CD4-positive, alpha-beta T cell treated with Interleukin-21 for 1 hour (primary cell): Measurements from ENCODE around the gene COLEC12.

Experiments used
- DNase-seq: peaks from one replicate; pipeline ENCODE4 v3.0.0-alpha.2; 2020

COLEC12 gene

GRCh38 chr18:505483-506122 lies 5.1 kb upstream of the COLEC12 start:
- no peak for DNase-seq

- DNase-seq = no peak
Observed at GRCh38 chr18:501406-501714, 859 bp upstream of the COLEC12 start.

- DNase-seq = no peak
Observed at GRCh38 chr18:499776-500631, 497 bp downstream of the COLEC12 start.

DNA sequence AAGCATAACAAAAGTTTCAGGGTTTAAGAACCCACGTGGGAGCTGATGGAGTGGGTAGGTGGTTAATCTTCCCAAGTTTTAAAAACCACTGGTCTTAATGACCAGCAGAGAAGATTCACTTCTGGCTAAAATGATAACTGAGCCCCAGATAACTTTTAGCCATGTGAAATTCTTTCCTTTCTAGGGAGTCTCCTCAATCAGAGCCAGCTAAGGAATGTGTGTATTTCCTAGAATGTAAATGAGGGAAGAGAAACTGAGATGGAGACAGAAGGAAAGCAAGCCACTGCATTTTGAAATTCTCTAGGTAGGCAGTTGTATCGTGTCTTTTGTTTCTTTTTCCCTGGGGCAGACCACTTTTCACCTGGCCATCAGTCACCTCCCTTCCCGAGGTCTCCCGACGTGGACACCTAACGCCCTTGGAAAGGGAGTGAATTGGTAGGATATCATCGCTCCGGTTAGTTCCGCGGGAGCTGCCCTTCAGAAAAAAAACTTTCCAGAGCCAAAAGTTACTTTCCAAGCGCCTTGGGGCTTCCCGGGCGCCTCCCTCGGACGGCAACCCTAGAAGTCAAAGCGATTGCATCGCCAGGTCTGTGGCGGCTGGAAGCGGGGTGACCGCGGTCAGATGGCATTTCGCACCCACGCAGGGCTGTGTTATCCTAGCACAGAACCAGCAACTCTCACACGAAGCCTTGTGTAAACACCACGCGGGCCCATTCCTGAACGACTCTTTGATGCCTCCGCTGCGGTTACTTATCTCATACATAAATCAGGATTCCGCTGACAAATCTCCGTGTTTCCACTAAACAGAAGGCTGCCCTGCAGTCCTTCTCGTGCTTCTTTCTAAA lies 1.3 kb downstream of the COLEC12 start:
- DNase-seq = no peak

GRCh38 chr18:497688-498087 lies 2.8 kb downstream of the COLEC12 start:
- DNase-seq = no peak

DNA sequence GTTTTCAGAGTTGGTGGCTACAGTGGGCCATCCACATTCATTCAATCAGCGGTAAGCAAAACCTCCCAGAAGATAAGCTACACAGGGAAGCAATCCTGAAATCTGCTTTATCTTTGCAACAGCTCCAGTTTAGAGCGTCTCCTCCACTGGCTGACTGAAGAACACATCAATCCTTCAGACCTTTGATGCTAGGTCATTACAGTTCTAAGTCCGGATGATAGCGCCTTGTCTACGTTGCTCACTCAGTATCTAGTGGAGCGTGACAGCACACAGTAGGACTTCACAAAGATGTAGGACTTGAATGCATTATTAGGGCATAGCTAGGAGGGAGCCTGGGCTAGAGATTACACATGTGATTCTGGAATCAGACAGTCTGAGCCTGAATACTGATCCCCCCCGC lies 5.0 kb downstream of the COLEC12 start:
- no peak for DNase-seq

DNA sequence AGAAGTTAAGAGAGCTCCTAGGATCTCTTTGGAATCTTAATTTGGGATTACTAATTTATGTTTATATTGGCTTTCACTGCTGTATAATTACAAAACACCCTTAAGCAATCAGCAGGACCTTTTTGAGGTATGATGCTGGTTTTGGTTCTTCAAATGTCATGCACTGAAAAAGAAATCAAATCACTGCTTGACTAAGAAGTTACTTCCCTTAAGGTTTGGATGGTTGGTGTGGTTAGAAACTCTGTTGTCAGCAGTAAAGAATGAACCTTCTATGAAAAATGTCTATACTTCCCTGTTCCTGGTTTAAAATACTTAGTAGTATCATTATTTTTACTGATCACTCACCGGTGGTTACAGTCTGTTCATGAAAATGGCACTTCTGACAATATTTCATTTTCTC lies 5.5 kb downstream of the COLEC12 start:
- no peak for DNase-seq

- DNase-seq = no peak
Observed at GRCh38 chr18:493986-494983, 6.2 kb downstream of the COLEC12 start.

- no peak for DNase-seq
Observed at GRCh38 chr18:492451-492850, 8.1 kb downstream of the COLEC12 start.

DNA sequence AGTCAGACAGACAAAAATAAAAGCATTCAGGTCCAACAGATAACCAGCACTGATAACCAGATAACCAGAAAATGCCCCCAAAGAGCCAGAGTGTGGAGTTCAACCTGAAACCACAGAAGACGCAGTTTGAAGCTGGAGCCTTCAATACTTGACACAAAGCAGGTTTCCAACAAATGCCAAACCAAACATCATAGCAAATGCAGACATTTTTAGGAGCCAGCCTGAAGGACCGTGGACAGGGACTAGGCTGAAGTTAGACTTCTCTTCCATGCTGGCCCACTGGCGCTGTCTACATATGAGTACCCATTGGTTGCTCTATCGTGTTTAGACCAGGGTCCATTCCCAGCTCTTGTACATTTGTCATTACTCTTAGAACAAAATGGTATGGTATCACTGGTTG lies 9.9 kb downstream of the COLEC12 start:
- no peak for DNase-seq

DNA sequence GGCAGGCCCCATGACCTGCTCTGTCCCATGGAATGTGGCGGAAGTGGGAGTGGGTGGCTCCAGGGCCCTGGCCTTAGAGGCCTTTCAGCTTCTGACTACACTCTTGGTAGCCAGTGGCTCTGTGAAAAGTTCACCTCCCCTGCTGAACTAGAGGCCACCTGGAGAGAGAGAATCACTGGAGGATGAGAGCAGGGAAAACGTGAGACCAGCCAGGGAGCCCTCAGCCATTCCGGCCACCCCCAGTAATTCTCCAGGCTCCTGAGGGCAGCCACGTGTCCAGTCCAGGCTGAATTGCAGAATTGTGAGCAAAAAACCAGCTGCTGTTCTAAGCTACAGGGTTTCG lies 10.5 kb downstream of the COLEC12 start:
- no peak for DNase-seq

GRCh38 chr18:489244-490023 lies 11.1 kb downstream of the COLEC12 start:
- no peak for DNase-seq

- DNase-seq = no peak
Observed at GRCh38 chr18:486929-487740, 13.4 kb downstream of the COLEC12 start.

- DNase-seq = no peak
Observed at GRCh38 chr18:484749-485464, 15.6 kb downstream of the COLEC12 start.

- no peak for DNase-seq
Observed at GRCh38 chr18:478681-479080, 21.8 kb downstream of the COLEC12 start.

GRCh38 chr18:477565-477964 lies 22.9 kb downstream of the COLEC12 start:
- DNase-seq = peak; percentile 11

- no peak for DNase-seq
Observed at GRCh38 chr18:476251-476664, 24.2 kb downstream of the COLEC12 start.

DNA sequence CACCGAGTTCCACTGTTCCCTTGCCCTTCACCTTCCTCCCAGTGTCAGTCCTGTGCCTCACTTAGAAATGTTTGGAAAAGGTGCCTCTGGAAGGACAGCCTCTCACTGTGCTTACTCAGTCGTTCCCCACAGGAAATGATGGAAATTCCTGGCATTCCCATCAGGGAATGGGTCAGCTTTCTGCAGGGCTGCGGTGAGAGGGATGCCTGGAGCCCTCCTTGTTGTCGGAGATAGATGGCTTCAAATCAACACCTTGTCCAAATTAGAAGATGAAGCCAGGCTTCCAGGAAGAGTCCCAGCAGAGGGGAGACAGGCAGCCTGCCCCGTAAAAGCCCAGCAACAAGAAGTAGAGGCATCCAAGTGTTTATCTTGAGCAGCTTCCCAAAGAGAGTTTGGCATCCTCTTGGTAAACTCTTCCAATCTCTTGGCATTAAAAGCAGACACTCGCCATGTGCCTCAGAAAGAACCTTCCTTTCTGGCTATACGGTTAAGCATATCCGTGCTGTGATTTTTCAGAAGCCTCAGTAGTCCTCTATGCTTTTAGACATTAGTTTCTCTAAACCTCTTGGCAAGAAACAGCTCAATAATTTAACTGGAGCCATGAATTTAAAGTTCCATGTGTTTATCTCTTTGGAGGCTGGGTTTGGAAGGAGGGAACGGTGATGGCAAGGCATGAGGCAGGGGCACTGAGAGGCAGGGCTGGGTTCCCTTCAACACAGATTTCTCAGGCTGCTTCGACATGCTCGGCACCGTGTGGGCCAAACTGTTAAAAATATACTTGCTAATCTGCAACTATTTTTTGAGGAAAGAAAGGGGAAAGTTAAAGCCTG lies 25.1 kb downstream of the COLEC12 start:
- no peak for DNase-seq

DNA sequence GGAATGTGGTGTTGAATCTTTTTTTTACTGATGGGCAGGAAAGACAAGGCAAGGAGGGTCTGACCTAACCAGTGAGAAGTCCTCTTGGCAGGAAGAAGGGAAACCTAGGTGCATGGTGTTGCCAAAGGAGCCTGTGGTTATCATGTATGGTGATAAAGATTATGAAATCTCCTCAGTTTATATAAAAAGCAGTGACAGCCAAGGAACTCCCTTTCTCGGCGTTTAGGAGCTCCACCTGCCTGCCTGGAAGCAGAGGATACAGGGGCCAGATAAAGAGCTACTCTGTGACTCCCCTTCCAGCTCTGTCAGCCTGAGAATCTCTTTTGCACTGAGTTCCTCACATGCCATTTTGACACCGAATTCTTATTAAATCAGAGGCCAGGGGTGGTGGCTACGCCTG lies 26.1 kb downstream of the COLEC12 start:
- DNase-seq = no peak
